ENCODE data around the gene DNMT3A.

Gene DNMT3A

DNA sequence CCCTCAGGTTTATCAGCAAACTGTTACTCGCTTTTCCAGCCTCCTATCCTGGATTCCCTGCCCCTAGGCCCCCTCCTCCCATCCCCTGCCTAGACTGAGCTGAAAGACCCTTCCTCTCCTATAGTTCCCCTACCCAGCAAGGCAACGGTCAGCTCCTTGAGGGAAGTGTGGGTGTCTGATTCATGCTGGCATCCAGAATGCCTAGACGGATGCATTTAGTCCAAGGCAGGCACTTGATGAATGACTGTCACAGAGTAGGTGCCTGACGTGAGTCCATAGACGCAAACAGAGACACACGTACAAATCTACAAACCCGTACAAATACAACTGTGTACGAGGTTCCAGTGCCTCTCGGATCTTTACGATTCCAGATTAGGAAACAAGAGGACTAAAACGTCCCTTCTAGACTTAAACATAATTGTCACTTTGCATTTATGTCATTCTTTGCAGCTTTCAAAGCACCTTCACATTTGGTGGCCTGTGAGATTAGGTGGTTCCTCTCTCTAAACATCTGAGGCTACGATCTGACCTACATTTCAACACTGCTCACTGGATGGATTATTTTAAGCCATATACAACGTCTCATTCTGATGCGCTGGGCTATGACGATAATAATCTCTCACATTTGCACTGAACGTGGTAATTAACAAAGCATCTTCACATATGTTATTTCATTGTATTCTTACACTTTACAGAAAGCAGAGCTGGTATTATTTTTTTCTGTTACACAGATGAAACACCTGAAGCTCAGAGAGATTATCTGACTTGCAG lies 36.7 kb downstream of the DNMT3A start:
- DNase-seq (ENCODE audit: low read depth), result no peak

DNA sequence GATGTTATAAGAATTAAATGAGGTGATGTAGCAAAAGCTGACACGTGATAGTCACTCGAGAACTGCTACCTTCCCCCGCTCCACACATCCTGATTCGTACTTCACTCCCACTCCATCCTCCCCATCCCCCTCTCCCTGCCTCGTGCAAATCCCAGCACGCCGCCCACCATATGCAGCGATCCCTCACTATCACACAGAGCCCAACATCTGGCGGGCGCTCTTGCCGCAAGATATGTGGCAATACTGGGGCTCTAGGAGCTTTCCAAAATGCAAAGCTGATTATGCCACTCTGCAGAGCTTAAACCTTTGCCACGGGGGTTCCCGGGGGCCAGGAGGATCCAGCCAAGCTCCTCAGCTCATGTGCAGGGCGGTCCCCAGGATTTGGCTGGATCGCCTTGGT lies 37.4 kb downstream of the DNMT3A start:
- no peak for DNase-seq (ENCODE audit: low read depth)

DNA sequence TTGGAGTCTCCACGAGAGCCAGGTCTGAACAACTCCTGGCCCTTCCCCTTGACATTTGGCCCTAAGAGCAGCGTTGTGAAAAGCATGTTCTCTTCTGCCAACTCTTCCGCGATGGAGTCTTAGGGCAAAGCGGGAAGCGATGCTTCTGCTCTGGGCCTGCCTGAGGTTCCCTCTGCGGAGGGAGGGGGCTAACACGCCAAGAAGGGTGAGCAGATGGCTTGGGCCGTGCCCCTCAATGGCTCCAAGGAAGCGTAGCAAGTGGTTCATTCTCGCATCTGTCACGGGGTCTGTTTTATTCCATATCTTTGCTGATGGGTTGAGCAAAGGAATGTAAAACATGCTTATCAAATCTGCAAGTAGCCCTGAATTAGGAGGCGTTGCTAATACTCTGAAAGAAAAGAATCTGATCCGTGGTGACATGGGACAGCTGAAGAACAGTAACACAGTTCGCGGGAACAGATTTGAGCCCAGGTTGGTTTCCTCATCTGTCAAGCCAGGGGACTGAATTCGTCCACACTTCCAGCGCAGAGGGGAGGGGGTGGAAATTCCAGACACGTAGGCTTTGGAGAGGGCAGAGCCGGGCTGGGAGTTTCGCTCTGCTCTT lies 38.0 kb downstream of the DNMT3A start:
- DNase-seq (ENCODE audit: low read depth), result no peak

DNA sequence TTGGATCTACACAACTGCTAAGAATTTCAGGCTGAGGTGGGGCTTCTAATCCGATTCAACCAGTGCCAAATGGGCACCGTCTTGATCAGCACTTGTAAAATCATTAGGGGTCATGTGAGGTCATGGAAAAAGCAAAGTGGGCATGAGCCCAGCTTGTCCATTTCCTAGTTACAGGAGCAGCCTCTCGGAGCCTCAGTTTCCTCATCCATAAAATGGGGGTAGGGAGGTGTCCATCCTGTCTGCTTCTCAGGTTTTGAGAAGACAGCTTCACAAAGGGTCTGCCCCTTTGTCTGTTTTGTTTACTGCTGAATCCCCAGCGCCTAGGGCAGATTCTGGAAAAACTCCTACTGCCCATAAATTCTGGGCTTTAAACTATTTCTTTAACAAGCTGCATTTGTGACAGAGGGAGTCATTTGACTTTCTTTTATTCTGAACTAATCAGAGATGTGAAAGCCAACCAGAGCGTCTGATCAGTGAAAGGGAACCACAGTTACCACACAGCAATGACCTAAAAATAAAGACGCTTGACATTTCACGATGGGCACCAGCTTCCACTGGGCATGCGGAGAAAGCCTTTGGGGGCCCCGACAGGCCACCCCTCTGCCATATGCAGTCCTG lies 38.9 kb downstream of the DNMT3A start:
- DNase-seq (ENCODE audit: low read depth), result no peak

DNA sequence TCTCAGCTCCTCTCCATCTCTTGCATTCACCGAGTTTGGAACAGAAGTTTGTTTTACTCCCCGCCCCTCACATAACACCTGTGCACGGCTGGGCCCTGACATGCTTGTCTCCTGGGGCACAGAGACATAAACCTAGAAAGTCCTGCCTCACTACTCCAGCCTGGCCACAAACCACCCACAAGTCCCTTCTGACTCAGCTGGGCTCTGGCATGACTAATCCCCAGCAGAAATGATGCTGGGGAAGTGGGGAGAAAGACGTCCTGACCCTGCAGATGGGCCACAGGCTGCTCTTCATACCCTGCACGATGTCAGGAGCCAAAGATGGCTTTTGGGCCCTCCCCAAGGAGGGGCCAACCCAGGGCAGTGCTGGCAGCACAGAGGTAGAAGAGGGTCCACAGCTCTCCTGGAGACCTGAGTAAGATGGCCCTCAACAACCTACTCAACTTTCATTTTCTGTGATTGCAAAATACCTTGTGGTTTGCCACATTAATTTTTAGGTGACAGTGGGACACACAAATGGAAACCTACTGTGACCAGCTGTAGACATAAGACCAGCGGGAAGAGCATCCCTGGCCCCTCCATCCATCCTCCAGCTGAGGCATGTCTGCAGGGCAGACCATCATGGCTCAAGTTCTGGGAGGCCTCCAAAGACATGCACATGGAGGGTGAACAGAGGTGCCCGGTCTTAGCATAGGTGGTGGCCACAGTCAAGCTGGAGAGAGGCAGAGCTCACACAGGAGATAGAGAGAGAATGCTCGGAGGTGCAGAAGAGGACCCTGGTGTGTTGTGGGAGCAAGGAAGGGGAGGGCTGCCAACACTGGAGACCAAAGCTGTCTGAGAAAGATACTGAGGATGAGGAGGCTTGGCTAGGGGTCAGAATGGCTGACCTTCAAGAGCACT lies 40.0 kb downstream of the DNMT3A start:
- DNase-seq (ENCODE audit: low read depth), result no peak

DNA sequence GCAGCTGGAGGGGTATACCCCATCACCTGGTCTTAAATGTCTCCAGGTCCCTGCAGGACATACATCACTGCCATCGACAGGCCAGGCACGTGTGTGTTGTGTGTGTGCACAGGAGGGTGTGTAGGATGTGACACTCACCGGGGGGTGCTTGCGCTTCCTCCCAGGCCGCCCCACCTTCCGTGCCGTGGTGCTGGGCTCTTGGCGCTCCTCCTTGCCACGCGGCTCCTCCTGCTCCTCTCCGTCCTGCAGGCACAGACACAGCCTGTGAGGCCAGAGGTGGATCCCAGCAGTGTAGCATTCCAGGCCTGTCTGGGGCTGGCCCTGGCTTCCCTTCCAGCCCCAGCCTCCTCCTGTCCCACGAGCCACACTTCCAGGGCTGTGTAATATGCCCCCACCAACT lies 41.7 kb downstream of the DNMT3A start:
- no peak for DNase-seq (ENCODE audit: low read depth)

DNA sequence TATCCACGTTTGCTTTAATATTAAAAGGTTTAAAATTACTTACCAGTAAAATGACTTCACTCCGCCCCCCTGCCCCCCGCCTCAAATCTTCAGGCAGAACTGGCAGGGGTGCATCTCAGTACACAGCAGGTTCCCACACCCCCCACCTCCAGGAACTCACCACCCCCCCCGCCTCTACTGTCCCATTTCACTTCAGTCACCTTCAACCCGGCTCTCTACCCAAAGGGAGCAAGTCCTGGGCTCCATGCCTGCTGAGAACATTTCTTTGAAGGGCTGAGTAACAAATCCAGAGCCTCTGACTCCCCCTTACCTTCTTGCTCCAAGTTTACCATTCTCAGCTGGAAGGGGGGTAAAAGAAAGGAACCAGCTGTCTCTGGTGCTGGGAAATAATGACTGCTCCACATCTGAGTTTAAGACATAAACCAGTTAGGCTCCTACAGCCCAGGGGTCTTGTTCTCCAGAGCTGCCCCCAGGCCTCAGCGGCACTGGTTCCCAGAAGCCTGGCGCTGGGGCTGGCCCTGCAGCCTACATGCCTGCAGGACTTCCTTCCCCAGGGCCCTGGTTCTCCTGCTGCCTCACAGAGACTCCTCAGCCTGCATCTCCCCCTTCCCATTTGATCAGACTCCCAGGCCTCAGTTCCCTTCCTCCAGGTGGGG lies 42.8 kb downstream of the DNMT3A start:
- DNase-seq (ENCODE audit: low read depth), result no peak

DNA sequence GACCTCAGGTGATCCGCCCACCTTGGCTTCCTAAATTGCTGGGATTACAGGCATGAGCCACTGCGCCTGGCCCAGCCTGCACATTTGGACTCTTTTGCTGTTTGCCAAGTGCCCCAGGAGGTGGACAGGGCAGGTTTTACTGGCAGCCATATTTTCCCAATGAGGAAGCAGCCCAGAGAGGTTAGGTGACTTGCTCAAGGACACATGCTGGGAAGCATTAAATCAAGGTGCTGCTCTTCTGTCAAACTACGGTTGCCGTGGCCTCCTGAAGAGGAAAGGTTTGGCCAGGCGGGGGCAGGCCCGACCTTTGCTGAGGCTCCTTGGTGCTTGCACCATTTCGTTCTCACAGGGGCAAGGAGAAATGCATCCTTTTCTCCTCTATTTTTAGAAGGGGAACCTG lies 44.0 kb downstream of the DNMT3A start:
- DNase-seq (ENCODE audit: low read depth), result no peak

DNA sequence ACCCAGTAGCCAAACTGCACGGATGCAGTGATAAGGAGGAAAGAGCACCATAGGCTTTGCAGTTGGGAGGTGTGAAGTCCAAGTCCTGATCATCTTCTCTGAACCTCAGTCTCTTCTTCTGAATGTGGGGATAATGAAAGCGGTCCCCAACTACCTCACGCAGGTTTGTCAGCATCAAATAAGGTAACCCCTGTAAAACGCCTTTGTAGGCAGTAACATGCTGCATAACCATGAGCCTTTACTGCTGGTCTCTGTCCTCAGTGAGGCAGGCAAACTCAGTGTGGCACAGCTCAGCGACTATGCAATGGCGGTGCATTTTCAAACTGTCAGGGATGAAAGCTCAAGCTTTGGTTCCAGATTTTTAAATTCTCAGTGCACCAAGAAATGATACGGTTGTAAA lies 46.1 kb downstream of the DNMT3A start:
- DNase-seq (ENCODE audit: low read depth), result no peak

DNA sequence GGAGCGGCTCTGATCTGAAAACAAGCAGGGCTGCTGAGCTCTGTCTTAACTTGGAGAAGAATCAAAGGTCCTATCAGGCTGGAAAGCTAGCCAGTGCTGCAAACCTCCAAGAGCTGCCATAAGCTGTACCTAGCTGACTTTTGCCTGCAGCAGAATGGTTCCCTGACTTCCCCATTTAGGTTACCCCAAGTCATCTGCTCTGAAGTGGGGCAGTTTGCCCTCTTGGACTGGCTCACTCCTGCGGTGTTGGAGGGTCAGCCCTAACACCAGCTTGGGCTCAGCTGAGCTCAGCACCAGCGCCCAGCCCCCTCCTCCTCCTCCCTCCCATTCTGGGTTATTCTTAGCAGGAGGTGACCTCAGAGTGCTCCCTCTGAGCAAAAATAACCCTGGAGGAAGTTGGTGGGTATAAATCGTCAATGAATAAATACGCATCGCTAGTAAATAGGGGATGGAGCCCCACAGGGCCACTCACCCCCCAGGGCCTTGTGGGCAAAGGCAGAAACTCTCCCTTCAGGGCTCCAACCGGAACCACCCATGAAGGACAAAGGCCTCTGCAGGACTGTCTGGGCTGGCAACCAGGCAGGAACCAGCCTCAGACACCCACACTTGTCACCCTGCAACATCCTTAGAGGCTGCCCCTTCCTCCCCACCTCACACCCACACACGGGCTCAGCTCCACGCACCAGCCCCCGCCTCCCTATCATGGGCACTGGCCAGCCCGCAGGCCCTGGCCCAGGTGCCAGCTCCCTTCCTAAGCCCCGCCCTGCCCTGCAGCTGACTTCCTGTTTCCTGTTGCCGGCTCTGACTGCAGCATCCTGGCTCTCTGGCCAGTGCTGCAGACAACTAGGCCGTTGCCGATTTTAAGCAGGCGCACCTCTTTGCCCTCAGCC lies 46.9 kb downstream of the DNMT3A start:
- no peak for DNase-seq (ENCODE audit: low read depth)

DNA sequence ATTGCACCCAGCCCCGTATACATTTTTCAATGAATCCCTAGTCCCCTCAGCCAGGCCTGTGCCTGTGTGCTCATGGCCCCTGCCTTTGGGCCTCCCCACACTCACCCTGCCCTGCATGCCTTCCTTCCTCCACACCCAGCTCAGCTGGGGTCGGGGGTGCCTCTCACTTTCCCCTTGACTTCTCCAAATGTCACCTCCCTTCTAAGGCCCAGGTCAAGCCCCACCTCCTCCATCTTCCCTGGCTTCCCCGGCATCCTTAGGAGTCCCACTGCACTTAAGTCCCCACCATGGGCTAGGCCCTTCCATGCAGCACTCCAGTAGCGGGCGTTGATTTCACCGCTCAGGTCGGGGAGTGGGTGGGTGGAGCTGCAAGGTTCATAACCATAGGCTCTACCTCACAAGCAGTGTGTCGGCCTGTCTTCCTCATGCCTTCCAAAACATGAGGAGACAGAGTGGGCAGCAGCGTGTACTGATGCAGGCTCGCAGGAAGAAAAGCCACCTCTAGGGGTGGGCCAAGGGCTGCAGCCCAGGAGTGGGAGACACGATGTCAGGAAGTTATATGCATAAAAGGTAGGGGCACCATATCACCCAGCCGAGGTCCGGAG lies 47.7 kb downstream of the DNMT3A start:
- DNase-seq (ENCODE audit: low read depth), result no peak

DNA sequence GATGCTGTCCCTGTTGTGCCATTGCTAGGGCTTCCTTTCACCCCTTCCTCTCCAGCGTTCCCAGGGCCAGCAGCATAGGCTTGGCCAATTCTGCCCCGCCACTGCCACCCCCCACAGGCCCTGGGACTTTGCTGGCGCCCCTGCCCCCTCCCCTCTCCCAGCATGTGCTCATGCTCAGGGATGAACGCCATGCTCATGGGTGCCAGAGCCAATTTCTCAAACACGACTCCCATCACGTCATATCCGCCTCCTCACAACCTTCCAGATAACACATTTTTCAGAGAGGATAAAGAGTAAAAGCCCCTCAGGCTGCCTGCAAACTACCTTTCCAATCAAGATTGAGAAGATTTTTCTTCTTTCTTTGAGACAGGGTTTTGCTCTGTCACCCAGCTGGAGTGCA lies 48.6 kb downstream of the DNMT3A start:
- DNase-seq (ENCODE audit: low read depth), result no peak

DNA sequence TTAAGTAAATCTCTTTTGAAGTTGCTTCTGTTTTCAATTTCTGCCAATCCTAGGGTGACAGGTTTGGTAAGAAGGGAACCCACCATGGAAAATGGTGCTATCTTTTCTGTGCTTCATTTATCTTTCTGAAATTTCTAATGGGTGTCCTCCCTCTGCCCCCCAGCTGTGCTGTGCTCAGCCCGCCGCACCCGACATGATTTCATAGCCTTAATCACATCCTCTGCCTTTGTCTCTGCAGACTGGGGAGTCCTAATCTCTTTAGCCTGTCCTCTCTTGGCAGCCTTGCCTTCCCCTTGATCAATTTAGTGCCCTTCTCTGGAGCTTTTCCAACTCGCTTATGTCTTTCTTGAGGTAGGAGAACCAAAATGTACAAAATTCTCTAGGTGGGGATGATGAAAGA lies 49.3 kb downstream of the DNMT3A start:
- no peak for DNase-seq (ENCODE audit: low read depth)

DNA sequence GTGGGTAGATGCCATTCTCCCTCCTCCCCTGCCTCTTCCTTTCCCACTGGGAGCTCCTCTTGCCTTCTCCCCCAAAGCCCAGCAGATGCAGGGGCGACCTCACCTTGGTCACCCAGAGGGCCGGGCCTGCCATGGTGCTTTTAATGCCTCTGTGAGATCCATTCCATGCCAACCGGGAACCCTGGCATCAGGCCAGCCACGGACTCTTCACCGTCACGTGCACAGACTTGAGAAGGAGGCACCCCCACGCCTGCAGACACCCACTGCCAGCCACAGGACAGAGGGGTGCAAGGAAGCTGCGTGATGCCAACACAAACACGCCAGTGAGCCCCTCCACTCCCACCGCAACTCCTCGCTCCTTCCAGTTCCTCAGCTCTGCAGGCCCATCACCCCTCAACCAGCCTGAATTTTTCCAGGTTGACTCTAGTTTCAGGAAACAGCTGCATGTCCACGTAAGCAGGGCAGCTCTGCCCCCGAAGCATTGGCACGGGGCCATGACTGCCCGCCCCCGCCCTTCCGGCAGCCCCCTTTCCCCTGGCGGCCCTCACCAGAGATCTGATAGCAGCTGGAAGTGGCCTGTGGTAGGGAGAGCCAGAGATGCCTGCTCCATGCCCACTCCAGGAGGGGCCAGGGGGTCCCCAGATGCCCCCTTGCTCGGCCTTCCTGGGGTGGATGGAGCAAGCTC lies 50.8 kb downstream of the DNMT3A start:
- no peak for DNase-seq (ENCODE audit: low read depth)

DNA sequence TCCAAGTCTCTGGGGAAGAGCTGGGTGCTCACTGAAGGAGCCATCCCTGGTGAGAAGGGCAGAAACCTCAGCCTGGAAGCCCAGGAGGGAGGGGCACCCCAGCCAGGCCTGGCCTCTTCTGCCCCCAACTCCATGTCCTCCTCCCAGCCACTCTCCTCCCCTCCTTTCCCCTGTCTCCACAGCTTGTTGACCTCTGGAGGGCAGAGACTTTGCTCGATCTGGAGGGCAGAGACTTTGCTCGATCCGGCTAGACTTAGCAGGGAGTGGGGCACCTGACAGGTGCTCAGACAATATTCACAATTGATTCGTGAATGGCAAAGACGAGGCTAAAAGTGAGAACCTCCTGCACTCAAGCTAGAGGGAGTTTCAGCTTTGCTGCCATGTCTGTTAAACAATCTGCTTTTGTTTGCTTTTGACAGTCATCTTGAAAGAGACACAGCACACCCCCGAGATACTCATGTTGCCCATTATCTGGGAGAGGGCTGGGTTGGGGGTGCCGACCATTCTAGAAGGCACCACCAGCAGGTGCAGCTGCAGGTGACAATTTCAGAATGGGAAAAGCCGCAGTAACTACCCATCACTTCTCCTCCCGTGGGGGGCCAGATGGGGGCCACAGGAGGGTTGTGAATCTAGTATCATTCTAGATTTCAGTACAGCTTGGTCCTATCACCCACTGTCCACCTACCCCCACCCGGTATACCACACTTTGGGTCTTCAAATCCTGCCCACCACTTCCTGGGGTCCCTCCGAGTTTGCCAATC lies 54.8 kb downstream of the DNMT3A start:
- no peak for DNase-seq (ENCODE audit: low read depth)

DNA sequence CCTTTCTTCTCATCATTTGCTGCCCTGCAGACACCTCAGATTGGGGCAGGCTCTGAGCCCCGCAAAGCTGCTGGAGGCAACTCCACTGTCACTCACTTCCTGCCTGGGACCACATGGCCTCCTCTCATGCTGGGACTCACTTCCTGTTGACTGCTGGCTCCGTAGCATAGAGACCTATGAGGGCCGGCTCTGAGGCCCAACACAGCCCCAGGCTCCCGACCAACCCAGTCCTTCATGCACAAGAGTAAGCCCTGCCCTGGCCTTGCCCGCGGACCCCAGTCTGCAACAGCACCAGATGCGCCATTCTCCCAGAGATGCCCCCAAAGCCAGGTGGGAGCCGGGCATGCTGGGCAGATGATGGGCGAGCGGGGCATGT lies 55.7 kb downstream of the DNMT3A start:
- DNase-seq (ENCODE audit: low read depth), result no peak

DNA sequence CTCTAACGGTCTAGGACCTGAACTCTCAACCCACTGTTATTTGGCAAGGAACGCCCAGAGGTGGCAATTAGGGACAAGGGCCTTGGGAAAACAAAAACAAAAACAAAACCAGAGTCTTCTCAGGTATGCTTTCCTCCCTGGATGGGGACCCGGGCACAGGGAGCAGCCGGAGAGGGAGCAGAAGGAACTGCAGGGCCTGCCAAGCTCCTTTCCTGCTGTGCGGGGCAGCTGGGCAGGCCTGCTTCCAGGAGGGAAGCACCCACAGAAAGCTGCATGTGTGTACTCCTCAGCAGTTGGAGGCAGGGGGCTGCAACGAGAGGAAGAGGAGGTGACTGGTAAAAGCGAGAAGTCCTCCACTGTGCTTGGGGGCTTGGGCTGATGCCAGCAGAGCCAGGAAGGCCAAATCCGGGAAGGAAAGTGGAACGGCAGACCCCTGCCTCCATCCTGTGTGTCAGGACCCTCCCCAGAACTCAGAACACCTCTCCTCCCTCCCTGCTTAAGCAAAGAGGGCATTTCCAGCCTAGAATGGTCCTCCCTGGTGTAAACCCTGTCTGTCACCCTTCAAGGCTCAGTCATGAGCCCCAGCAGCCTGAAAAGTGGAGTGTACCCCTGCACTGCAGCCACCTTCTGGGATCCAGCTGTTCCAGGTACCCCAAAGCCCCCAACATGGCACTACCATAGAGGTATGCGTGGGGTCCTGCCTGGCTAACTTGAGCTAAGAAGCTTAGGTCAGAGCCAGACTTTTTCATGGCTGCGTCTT lies 56.3 kb downstream of the DNMT3A start:
- DNase-seq (ENCODE audit: low read depth), result no peak

DNA sequence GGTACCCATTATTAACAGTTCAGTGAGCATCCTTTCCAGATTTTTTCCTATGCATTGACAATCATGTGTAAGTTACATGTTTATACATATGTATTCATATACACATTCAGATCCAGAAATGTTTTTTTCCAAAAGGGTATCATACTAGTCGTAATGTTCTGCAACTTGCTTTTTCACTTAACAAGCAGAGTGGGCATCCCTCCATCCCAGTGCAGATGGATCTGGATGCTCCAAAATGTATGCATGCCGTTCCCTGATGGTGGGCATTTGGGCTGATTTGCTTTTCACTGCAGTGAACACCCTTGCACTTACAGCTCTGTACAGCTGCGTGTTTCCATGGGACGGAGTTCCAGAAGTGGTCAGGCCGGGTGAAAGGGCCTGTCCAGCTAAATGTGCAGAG lies 57.0 kb downstream of the DNMT3A start:
- no peak for DNase-seq (ENCODE audit: low read depth)

DNA sequence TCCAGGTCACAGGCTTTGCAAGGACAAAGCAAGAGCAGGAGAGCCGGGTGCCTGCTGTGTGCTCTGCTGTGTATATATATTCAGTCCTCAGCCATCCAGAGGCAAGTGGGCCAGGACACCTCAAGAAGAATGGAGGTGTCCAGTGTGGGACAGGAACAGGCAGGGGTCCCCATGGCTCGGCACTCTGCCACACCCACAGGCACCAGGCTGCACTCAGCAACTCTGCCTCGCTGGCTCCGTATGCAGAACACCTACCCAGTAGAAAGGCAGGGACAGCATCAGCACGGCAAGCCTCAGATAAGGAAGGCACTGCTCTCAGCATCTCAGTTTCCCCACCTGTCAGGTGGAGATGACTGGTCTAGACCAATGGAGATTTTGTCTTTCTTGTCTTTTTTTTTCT lies 57.8 kb downstream of the DNMT3A start:
- no peak for DNase-seq (ENCODE audit: low read depth)
